Skeletal muscle cell (primary cell): ENCODE results near the gene FBXW5.

Source experiments
- DNase-seq: peaks from one replicate; pipeline ENCODE4 v3.0.0-alpha.2; 2010; ENCODE audit warnings: low read depth
- H3K4me3 ChIP-seq: 2 replicates; pipeline ENCODE4 v1.5.1; 2011; ENCODE audit warnings: low read depth, mild to moderate bottlenecking, control low read depth, low read length, moderate library complexity

Gene FBXW5

GRCh38 chr9:136952321-136952850 is 7.8 kb upstream of the FBXW5 start:
- no peak for DNase-seq
- H3K4me3 ChIP-seq = no peak overlapping the region

- DNase-seq = no peak
- no peak within 1 kb of the TSS for H3K4me3 ChIP-seq
Measured at GRCh38 chr9:136951541-136952320, 7.2 kb upstream of the FBXW5 start, which contains the start of gene LCN12. Gene LCN12 (plus strand): TSS chr9:136952273. CDS start chr9:136952328, 55 bp downstream.

GRCh38 chr9:136950656-136951276 is 6.2 kb upstream of the FBXW5 start:
- DNase-seq = no peak
- H3K4me3 ChIP-seq = no peak overlapping the region

- DNase-seq = peak; percentile 15
- H3K4me3 ChIP-seq = peak overlapping the region; percentile 51
Measured at GRCh38 chr9:136949817-136950655, 5.5 kb upstream of the FBXW5 start.

- DNase-seq = no peak
Measured at GRCh38 chr9:136949239-136949816, 4.8 kb upstream of the FBXW5 start.

GRCh38 chr9:136947955-136948510 is 3.5 kb upstream of the FBXW5 start:
- no peak overlapping the region for H3K4me3 ChIP-seq
- DNase-seq = no peak

More at GRCh38 chr9:136949239-136949816, 4.8 kb upstream of the FBXW5 start:
- peak overlapping the region; percentile 51 for H3K4me3 ChIP-seq

GRCh38 chr9:136947028-136947891 is 2.7 kb upstream of the FBXW5 start:
- no peak for DNase-seq

GRCh38 chr9:136946228-136947027 is 1.9 kb upstream of the FBXW5 start:
- no peak overlapping the region for H3K4me3 ChIP-seq
- no peak for DNase-seq

More at GRCh38 chr9:136947028-136947891, 2.7 kb upstream of the FBXW5 start:
- no peak overlapping the region for H3K4me3 ChIP-seq

GRCh38 chr9:136945333-136946227 is 1.0 kb upstream of the FBXW5 start:
- no peak overlapping the region for H3K4me3 ChIP-seq

GRCh38 chr9:136944212-136944518 is 373 bp downstream of the FBXW5 start:
- DNase-seq = no peak
- H3K4me3 ChIP-seq = peak overlapping the region; percentile 87

More at GRCh38 chr9:136945333-136946227, 1.0 kb upstream of the FBXW5 start:
- no peak for DNase-seq

GRCh38 chr9:136943291-136944211 is 987 bp downstream of the FBXW5 start:
- H3K4me3 ChIP-seq = peak overlapping the region; percentile 87
- no peak for DNase-seq

- DNase-seq = no peak
- peak overlapping the region; percentile 87 for H3K4me3 ChIP-seq
Measured at GRCh38 chr9:136942881-136943230, 1.7 kb downstream of the FBXW5 start.

- no peak for DNase-seq
- no peak overlapping the region for H3K4me3 ChIP-seq
Measured at GRCh38 chr9:136942112-136942880, 2.2 kb downstream of the FBXW5 start.

- H3K4me3 ChIP-seq = no peak overlapping the region
- no peak for DNase-seq
Measured at GRCh38 chr9:136941231-136942111, 3.1 kb downstream of the FBXW5 start.
